ENCODE measurements around the gene LENG8.

GRCh38 chr19:54436031-54436523, 12.9 kb upstream of the LENG8 start:
- TF ChIP-seq CTCF (IDR thresholded peaks at IDR 0.05) (no peak), POLR2AphosphoS5 (IDR thresholded peaks at IDR 0.05) (no peak)

All from upper lobe of left lung (tissue), 4 donors.